GM19099 (cell line): ENCODE data around the gene ELMOD1.

ENCODE experiments used
- POLR2A ChIP-seq: IDR thresholded peaks from 3 replicates; pipeline ENCODE4 v1.6.1; 2011; ENCODE audit warnings: low read depth; ENCODE audit not compliant: insufficient read length; ENCODE audit errors: extremely low read depth

The ELMOD1 gene

DNA sequence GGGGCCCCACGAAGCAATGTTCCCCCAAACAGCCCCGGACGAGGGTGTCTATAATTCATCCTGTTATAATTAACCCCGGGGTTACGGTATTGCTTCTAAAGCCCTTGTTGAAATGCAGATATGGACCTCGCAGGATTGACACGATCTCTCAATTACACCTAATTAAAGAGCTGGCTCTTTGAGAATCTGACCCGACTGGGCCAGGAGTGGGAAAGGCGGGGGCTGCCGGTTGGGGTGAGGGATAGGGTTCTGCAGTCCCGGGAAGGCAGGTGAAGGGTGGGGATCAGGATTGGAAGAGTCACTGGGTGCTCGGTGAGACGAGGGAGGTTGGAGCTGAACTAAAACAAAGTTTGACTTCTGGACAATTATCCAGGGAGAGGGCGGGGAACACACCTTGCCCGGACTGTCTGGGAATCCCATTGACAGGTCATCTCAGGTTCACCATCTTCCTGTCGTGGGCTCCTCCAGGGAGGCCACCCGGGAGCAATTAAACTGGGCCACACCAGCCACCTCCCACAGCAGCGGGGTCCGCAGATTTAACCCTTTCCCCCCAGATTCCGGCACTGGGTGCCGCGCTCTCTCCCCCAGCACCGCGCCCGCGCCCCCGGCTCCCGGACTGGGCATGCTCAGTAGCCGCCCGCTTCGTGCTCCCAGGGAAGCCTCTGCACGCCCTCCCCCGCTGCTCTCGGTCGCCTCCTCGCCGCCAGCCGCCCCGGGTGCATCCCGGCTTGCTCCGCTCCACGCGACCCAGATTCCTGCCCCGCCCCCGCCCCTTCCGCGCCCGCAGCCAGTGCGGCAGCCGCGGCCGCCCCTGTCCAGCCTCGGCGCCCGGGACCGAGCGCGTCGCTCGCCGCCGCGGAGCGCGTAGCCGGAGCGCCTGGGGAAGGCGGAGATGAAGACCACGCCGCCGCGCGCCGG is at the start of gene ELMOD1:
ELMOD1 (plus strand) TSS at position 688 of the 918 bp plus-strand sequence. CDS start 27,043 bp downstream, outside the sequence.
- TF ChIP-seq POLR2A: no peak

DNA sequence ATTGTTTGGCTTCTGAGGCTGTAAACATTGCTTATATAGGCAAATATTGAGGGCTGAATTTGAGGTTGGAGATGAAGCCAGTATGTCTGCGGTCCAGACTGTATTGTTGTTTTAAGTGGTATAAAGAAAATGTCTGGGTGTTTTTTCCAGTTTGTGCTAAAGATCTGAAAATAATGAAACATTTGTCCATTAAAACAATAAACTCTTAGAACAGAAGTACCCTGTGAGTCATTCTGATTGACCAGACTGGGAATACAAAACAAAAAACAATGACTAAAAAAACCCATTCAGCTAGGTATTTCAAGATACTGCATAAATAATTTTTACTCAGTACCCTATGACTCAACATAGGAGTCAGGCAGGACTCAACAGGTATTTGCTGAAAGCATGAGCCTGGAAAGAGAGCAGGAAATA is 45.8 kb upstream of the ELMOD1 start:
- TF ChIP-seq POLR2A: no peak

- no peak for TF ChIP-seq POLR2A
These were observed 43.0 kb upstream of the ELMOD1 start for GRCh38 chr11:107547961-107548360.

DNA sequence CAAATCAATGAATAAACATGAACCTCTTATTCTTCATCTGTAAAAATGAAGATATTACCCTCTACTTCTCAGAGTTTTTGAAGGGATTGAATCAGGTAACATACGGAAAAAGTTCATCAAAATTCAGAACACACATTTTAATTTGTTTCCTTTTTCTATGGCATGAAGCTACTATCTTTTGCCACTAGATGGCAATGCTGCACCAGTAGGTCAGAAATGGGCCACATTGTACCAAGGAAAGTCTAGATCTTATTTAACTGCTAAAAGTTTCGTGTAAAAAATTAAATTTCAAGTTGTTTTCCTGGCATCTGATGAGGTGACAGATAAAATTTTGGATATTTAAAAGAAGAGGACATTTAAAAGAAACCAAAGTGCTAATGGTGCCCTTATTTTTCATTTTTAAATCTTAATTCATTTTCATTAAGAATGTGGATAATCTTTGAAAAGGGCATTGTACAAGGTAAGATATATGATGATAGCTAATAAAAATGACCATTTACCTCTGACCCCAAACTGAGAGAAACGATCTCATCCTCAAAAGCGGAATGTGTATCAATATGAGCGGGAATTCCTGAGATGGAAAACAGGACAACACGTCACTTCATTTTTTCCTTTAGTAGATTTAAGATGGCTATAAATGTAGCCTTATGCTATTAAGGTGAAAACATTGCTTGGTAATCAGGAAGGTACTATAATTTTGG is 41.5 kb upstream of the ELMOD1 start:
- TF ChIP-seq POLR2A: no peak

DNA sequence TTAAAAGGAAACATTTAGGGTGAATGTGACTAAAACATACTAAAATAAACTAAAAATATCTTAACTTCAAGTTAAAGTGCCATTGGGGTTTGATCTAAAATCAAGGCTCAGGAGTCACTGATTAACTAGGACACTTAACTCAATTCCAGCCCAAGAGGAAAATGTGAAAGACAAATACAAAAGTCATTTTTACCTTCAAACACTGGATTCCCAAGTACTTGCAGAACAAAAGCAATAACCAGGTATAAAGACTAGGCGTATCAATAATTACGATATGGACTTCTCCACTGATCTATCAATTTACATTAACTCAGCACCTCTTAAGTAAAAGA is 41.0 kb upstream of the ELMOD1 start:
- TF ChIP-seq POLR2A: no peak

- no peak for TF ChIP-seq POLR2A
These were observed 40.6 kb upstream of the ELMOD1 start for GRCh38 chr11:107550304-107550703.

DNA sequence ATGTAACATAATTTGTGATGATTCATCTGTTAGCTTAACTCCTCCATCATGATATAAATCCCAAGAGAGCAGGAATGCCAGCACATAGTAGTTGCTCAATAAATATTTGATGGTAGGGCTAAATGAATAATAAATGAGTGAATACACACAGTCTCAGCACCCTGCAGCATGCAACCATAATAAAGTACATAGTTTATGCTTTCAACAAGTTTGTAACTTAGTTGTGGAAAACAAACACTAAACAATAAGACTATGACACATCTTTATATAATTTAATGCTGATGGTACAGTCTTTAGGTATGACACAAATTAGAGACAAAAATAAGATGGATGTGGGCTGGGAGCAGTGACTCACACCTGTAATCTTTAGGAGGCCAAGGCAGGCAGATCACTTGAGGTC is 29.3 kb upstream of the ELMOD1 start:
- TF ChIP-seq POLR2A: no peak

- TF ChIP-seq POLR2A: no peak
These were observed 28.2 kb upstream of the ELMOD1 start for GRCh38 chr11:107562647-107563208.

GRCh38 chr11:107563702-107564101 is 27.2 kb upstream of the ELMOD1 start:
- no peak for TF ChIP-seq POLR2A

- no peak for TF ChIP-seq POLR2A
These were observed 26.1 kb upstream of the ELMOD1 start for GRCh38 chr11:107564877-107565218.

GRCh38 chr11:107565219-107565937 is 25.6 kb upstream of the ELMOD1 start, which contains the start of gene ALKBH8:
ALKBH8 (minus strand) TSS chr11:107565735; CDS start chr11:107560893, 4,842 bp downstream.
- TF ChIP-seq POLR2A: peak; percentile 67

GRCh38 chr11:107566569-107566968 is 24.4 kb upstream of the ELMOD1 start:
- no peak for TF ChIP-seq POLR2A

- no peak for TF ChIP-seq POLR2A
These were observed 23.1 kb upstream of the ELMOD1 start for GRCh38 chr11:107567739-107568335.

- no peak for TF ChIP-seq POLR2A
These were observed 20.9 kb upstream of the ELMOD1 start for GRCh38 chr11:107570015-107570414.

- no peak for TF ChIP-seq POLR2A
These were observed 17.5 kb upstream of the ELMOD1 start for GRCh38 chr11:107573438-107573837.
